Calu3 (cell line): Measurements from ENCODE around the gene EP400. TPM values are rescaled to one million over a fixed set of nuclear protein-coding genes. Genes with fewer than 3 reads are reported as not detected.

Source experiments
- BruUV-seq: library from RNA; stranded (reverse); fragments of 400-500 nt; replicated peaks from 2 replicates; lab custom pipeline; 2021; lab: Mats Ljungman, UMichigan
- CTCF ChIA-PET: fragments of 300-600 bp; sonication (Branson Sonifier 250); formaldehyde crosslinking; loops from one replicate; lab custom pipeline; 2022; ENCODE audit warnings: antibody characterized with exemption; lab: Charles Lee
- DNase-seq: peaks from one replicate; pipeline ENCODE4 v3.0.0; 2022
- H3K27ac Mint-ChIP-seq: one replicate; pipeline ENCODE4 v1.8.0; 2022; ENCODE audit warnings: mixed read lengths; ENCODE audit not compliant: unreplicated experiment
- H3K27me3 Mint-ChIP-seq: one replicate; pipeline ENCODE4 v1.8.0; 2022; ENCODE audit warnings: mixed read lengths; ENCODE audit not compliant: unreplicated experiment
- H3K36me3 Mint-ChIP-seq: one replicate; pipeline ENCODE4 v1.8.0; 2022; ENCODE audit warnings: mild to moderate bottlenecking, moderate library complexity, mixed read lengths; ENCODE audit not compliant: insufficient read depth, unreplicated experiment
- H3K4me1 Mint-ChIP-seq: one replicate; pipeline ENCODE4 v1.8.0; 2022; ENCODE audit warnings: mild to moderate bottlenecking, low read depth, mixed read lengths; ENCODE audit not compliant: unreplicated experiment
- H3K4me3 Mint-ChIP-seq: one replicate; pipeline ENCODE4 v1.8.0; 2022; ENCODE audit warnings: mild to moderate bottlenecking, low read depth, moderate library complexity, mixed read lengths; ENCODE audit not compliant: unreplicated experiment
- H3K9me3 Mint-ChIP-seq: one replicate; pipeline ENCODE4 v1.8.0; 2022; ENCODE audit warnings: low read depth, mixed read lengths; ENCODE audit not compliant: unreplicated experiment
- intact Hi-C: fragments of 100-400 bp; cut with micrococcal nuclease; formaldehyde crosslinking; loops from one replicate; pipeline ENCODE4 v1.10.0; 2022; ENCODE audit not compliant: unreplicated experiment
- total RNA-seq: library from RNA; stranded (reverse); gene quantifications from 2 replicates; pipeline ENCODE4 v1.2.3, GENCODE V29; 2022
- TF ChIP-seq, protein P1 (sequence below): fragments of 200-600 bp; IDR thresholded peaks from one replicate; pipeline ENCODE4 v1.8.0; 2022; ENCODE audit warnings: antibody characterized with exemption; ENCODE audit not compliant: unreplicated experiment

Gene EP400
- total RNA-seq, 1 experiment from 2014 or later, result 88.7 TPM

- Mint-ChIP-seq H3K4me3 (no peak overlapping the region), H3K36me3 (peaks cover 51% of the 10 kb centered on the region), H3K4me1 (no peaks in the 10 kb centered on the region), H3K9me3 (no peaks in the 10 kb centered on the region), H3K27ac (no peak overlapping the region), H3K27me3 (no peaks in the 10 kb centered on the region)
- CTCF ChIA-PET, result no interaction called here
- DNase-seq, result no peak
- no TSS peak for BruUV-seq
- TF ChIP-seq, protein P1, sequence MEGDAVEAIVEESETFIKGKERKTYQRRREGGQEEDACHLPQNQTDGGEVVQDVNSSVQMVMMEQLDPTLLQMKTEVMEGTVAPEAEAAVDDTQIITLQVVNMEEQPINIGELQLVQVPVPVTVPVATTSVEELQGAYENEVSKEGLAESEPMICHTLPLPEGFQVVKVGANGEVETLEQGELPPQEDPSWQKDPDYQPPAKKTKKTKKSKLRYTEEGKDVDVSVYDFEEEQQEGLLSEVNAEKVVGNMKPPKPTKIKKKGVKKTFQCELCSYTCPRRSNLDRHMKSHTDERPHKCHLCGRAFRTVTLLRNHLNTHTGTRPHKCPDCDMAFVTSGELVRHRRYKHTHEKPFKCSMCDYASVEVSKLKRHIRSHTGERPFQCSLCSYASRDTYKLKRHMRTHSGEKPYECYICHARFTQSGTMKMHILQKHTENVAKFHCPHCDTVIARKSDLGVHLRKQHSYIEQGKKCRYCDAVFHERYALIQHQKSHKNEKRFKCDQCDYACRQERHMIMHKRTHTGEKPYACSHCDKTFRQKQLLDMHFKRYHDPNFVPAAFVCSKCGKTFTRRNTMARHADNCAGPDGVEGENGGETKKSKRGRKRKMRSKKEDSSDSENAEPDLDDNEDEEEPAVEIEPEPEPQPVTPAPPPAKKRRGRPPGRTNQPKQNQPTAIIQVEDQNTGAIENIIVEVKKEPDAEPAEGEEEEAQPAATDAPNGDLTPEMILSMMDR, result no peak
- intact Hi-C loops, result no loop called here
Observed at GRCh38 chr12:132114667-132115066, 164.9 kb downstream of the EP400 start.

DNA sequence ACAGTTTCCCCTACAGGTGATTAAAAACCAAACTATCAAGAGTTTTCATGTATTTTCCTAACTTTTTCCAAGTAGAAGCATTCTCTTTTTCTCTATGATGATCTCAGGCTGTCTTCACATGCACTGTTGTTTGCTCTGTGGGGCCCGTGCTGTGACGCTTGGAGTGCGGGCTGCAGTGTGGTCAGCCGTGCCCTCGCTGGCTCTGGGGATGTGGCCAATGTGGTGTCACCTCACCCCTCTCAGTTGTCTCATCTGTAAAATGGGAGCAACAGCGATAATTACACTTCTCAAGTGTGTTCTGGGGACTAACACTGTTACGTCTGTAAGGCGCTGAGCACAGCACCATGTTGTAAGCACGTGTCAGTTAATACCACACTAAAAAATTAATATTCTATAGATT lies 165.8 kb downstream of the EP400 start:
- no peak overlapping the region for H3K27ac Mint-ChIP-seq
- DNase-seq, result no peak
- no peaks in the 10 kb centered on the region for H3K27me3 Mint-ChIP-seq
- no peaks in the 10 kb centered on the region for H3K4me1 Mint-ChIP-seq
- no TSS peak for BruUV-seq
- intact Hi-C loops, result no loop called here
- no peak overlapping the region for H3K4me3 Mint-ChIP-seq
- TF ChIP-seq, protein P1, result no peak
- H3K9me3 Mint-ChIP-seq, result no peaks in the 10 kb centered on the region
- peaks cover 53% of the 10 kb centered on the region for H3K36me3 Mint-ChIP-seq
- CTCF ChIA-PET, result no interaction called here

DNA sequence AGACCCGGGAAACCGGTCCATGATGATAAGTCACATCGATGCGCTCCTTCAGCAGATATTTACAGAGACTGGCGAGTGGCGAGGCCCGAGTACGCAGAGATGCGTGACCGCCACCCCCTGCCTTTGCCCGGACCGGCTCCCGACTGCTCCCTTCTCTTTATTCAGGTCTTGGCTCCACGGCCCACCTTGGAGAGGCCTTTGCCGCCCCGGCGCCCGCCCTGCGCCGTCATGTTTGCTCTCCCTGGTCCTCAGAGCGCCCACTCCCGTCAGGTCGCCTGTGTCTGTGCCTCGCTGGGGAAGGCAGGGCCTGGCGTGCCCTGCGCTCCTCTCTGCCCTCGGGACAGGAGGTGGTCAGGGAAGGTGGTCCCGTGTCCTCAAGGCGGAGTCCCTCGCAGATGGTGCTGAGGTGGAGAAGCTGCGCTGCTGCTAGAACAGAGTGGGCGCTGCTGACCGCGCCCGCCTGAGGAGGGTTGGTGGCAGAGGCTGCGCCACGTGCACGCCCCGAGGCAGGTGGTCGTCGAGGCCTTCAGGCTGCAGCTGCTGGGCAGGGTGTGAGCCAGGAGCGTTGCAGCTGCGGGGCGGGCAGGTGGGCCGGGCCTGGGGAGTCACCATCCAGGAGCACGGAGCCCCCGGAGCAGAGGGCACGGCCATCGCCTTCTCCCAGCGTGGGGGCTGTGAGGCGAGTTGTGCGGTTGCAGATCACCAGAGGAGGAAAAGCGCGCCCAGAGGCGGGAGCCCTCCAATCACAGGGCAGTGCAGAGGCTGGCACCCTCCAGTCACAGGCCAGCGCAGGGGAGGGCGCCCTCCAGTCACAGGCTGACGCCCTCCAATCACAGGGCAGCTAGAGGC lies 167.2 kb downstream of the EP400 start:
- no TSS peak for BruUV-seq
- Mint-ChIP-seq H3K9me3 (no peaks in the 10 kb centered on the region), H3K27ac (no peak overlapping the region), H3K36me3 (peaks cover 51% of the 10 kb centered on the region), H3K27me3 (no peaks in the 10 kb centered on the region), H3K4me3 (no peak overlapping the region), H3K4me1 (no peaks in the 10 kb centered on the region)
- TF ChIP-seq, protein P1, result no peak
- CTCF ChIA-PET, result no interaction called here
- intact Hi-C loops, result no loop called here
- no peak for DNase-seq

DNA sequence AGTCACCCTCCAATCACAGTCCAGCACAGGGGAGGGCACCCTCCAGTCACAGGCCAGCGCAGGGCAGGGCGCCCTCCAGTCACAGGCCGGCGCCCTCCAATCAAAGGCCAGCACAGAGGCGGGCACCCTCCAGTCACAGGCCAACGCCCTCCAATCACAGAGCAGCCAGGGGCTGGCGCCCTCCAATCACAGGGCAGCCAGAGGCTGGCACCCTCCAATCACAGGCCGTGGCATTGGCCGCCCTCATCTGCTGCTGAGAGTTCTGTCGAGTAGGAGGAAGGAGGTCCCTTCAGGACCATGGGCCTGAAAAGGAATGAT lies 167.8 kb downstream of the EP400 start:
- H3K4me3 Mint-ChIP-seq, result no peak overlapping the region
- H3K36me3 Mint-ChIP-seq, result peaks cover 54% of the 10 kb centered on the region
- TF ChIP-seq, protein P1, result no peak
- CTCF ChIA-PET, result no interaction called here
- BruUV-seq, result no TSS peak
- no peaks in the 10 kb centered on the region for H3K9me3 Mint-ChIP-seq
- no peaks in the 10 kb centered on the region for H3K4me1 Mint-ChIP-seq
- H3K27ac Mint-ChIP-seq, result no peak overlapping the region
- H3K27me3 Mint-ChIP-seq, result no peaks in the 10 kb centered on the region
- DNase-seq, result no peak
- intact Hi-C loops, result no loop called here
